Vagina (tissue), 2 donors: ENCODE measurements around the gene LMNTD2. TPM values are rescaled to one million over a fixed set of nuclear protein-coding genes. Genes with fewer than 3 reads are reported as not detected.

Experiments used
- DNase-seq, 2 donors: peaks; one replicate each; pipeline ENCODE4 v3.0.0-alpha.2; 2017; ENCODE audit errors: extremely low spot score in 2 of 2
- H3K27ac ChIP-seq: fragments of 200-600 bp; sonication (generic); one replicate; pipeline ENCODE4 v1.5.1; 2019
- H3K27me3 ChIP-seq: fragments of 200-600 bp; sonication (generic); one replicate; pipeline ENCODE4 v1.5.1; 2019
- H3K36me3 ChIP-seq, 2 donors: fragments of 200-600 bp; sonication (generic); one replicate each; pipeline ENCODE4 v1.5.1; 2017 to 2019
- H3K4me1 ChIP-seq: fragments of 200-600 bp; sonication (generic); one replicate; pipeline ENCODE4 v1.5.1; 2019
- H3K4me3 ChIP-seq, 2 donors: fragments of 200-600 bp; sonication (generic); 1 replicate in 1 of 2; 2 replicates in 1 of 2; pipeline ENCODE4 v1.5.1; 2016 to 2019
- H3K9me3 ChIP-seq: fragments of 200-600 bp; sonication (generic); one replicate; pipeline ENCODE4 v1.5.1; 2019
- CTCF ChIP-seq, 3 experiments: fragments of 450-650 bp in 2 of 3; fragments of 200-600 bp in 1 of 3; sonication (generic) in 1 of 3; IDR thresholded peaks; one replicate each; pipeline ENCODE4 v1.5.1; 2017 to 2019; ENCODE audit warnings: antibody characterized with exemption in 3 of 3, mild to moderate bottlenecking in 2 of 3, moderate library complexity in 2 of 3
- POLR2A ChIP-seq, 2 donors: fragments of 450-650 bp; IDR thresholded peaks; one replicate each; pipeline ENCODE4 v1.6.1; 2017; ENCODE audit warnings: antibody characterized with exemption in 2 of 2, mild to moderate bottlenecking in 2 of 2, moderate library complexity in 2 of 2
- POLR2AphosphoS5 ChIP-seq, 2 donors: sonication (generic); formaldehyde crosslinking; IDR thresholded peaks; one replicate each; pipeline ENCODE4 v1.9.0; 2017; ENCODE audit warnings: antibody characterized with exemption in 2 of 2, mild to moderate bottlenecking in 2 of 2, low read depth in 1 of 2; ENCODE audit not compliant: insufficient read depth in 1 of 2
- intact Hi-C: fragments of 100-400 bp; cut with DNase I; formaldehyde crosslinking; loops from one replicate; pipeline ENCODE4 v1.15.1; 2023
- microRNA counts, 2 donors: library from miRNA; unstranded; fragments of <30 nt; microRNA quantifications; one replicate each; lab custom pipeline; 2016 to 2017
- microRNA-seq: library from miRNA; unstranded; fragments of <30 nt; microRNA quantifications from one replicate; pipeline ENCODE4, GENCODE V29; 2017; ENCODE audit warnings: borderline number of aligned reads, borderline replicate concordance
- small RNA-seq: library from RNA; depleted of rRNA; stranded (forward); fragments of <200 nt; gene quantifications from one replicate; pipeline ENCODE3, GENCODE V24; 2016
- total RNA-seq: library from RNA; depleted of rRNA; stranded (reverse); fragments of >200 nt; gene quantifications from one replicate; pipeline ENCODE4 v1.2.3, GENCODE V29; 2016

The LMNTD2 gene
- total RNA-seq, 1 donor from 2014 or later = 1.7 TPM

GRCh38 chr11:506995-507726, 53.4 kb downstream of the LMNTD2 start, which contains the start of gene RNH1:
TSS of gene RNH1 (minus strand) at chr11:507242. CDS start at chr11:502162, 5,080 bp downstream.
- intact Hi-C loops = no loop called here
- peaks cover 0 to 14% of the 10 kb centered on the region in 2 donors for H3K36me3 ChIP-seq
- DNase-seq = peak; percentile 97 to 100
- TF ChIP-seq POLR2A (IDR thresholded peaks at IDR 0.05) = peak in 1 of 2 donors; percentile 63
- no peak for TF ChIP-seq CTCF (IDR thresholded peaks at IDR 0.05)
- peak in 1 of 2 donors; percentile 65 for TF ChIP-seq POLR2AphosphoS5 (IDR thresholded peaks at IDR 0.05; ENCODE audit: insufficient read depth in 1 of 2, low read depth in 1 of 2)
- no peaks in the 10 kb centered on the region for H3K9me3 ChIP-seq
- peaks cover 51% of the 10 kb centered on the region for H3K4me1 ChIP-seq
- H3K27me3 ChIP-seq = no peaks in the 10 kb centered on the region
- peak within 1 kb of the TSS; percentile 76 to 85 for H3K4me3 ChIP-seq
- H3K27ac ChIP-seq = peak within 1 kb of the TSS; percentile 99

GRCh38 chr11:506238-506994, 54.1 kb downstream of the LMNTD2 start:
- Histone ChIP-seq H3K36me3 (peaks cover 0 to 22% of the 10 kb centered on the region in 2 donors), H3K4me3 (peak overlapping the region; percentile 76 to 85), H3K27me3 (no peaks in the 10 kb centered on the region), H3K4me1 (peaks cover 53% of the 10 kb centered on the region), H3K27ac (peak overlapping the region; percentile 99), H3K9me3 (no peaks in the 10 kb centered on the region)
- DNase-seq = no peak
- intact Hi-C loops = no loop called here
- TF ChIP-seq POLR2A (IDR thresholded peaks at IDR 0.05) (peak in 1 of 2 donors; percentile 70), POLR2AphosphoS5 (IDR thresholded peaks at IDR 0.05; ENCODE audit: insufficient read depth in 1 of 2, low read depth in 1 of 2) (peak; percentile 87 to 98), CTCF (IDR thresholded peaks at IDR 0.05) (no peak)

- intact Hi-C loops = loop anchor here (5.0 kb wide), 1 partner anchor 53 kb away; the partner anchor contains the start of gene PTDSS2
- H3K4me3 ChIP-seq = peak overlapping the region; percentile 50 to 54
- H3K27me3 ChIP-seq = no peaks in the 10 kb centered on the region
- H3K36me3 ChIP-seq = peaks cover 0 to 28% of the 10 kb centered on the region in 2 donors
- no peak for DNase-seq
- H3K4me1 ChIP-seq = peaks cover 53% of the 10 kb centered on the region
- H3K27ac ChIP-seq = peak overlapping the region; percentile 99
- H3K9me3 ChIP-seq = no peaks in the 10 kb centered on the region
- TF ChIP-seq POLR2AphosphoS5 (IDR thresholded peaks at IDR 0.05; ENCODE audit: insufficient read depth in 1 of 2, low read depth in 1 of 2) = no peak
- no peak for TF ChIP-seq POLR2A (IDR thresholded peaks at IDR 0.05)
- TF ChIP-seq CTCF (IDR thresholded peaks at IDR 0.05) = no peak
Observed at GRCh38 chr11:504994-505344, 55.6 kb downstream of the LMNTD2 start.

MicroRNAs within 50 kb of the gene (microRNA counts, 767-probe panel; counts per million panel counts)
- microRNA hsa-miR-210 (lab: Ali Mortazavi, UCI) = 261 to 4,378 counts per million in 2 donors

Small RNA genes within 50 kb of the gene (microRNA-seq; reads per million reads assigned to microRNA genes)
- 886 reads per million, percentile 77 among the genes with 10 or more reads in this experiment for gene MIR210

Small RNA genes within 50 kb of the gene (small RNA-seq; reads per million reads assigned to genes)
- 10.1 reads per million, percentile 93 among the genes with 10 or more reads in this experiment for gene MIR210

Other genes starting within 250 kb of the LMNTD2 start
- 379 TPM for gene IFITM1, start 246.7 kb downstream of the LMNTD2 start, total RNA-seq
- gene IFITM3, start 239.9 kb downstream of the LMNTD2 start, total RNA-seq = 908 TPM
- 15.5 TPM for gene B4GALNT4, start 191.2 kb downstream of the LMNTD2 start, total RNA-seq
- gene PKP3, start 166.5 kb downstream of the LMNTD2 start, total RNA-seq = 117 TPM
- gene SIGIRR, start 145.7 kb downstream of the LMNTD2 start, total RNA-seq = 48.1 TPM
- 12.0 TPM for gene ANO9, start 118.7 kb downstream of the LMNTD2 start, total RNA-seq
- 36.1 TPM for gene PTDSS2, start 110.5 kb downstream of the LMNTD2 start, total RNA-seq
- gene RNH1, start 53.5 kb downstream of the LMNTD2 start, total RNA-seq = 252 TPM
- 53.5 TPM for gene HRAS, start 25.2 kb downstream of the LMNTD2 start, total RNA-seq
- 0.49 TPM for gene LRRC56, start 23.2 kb downstream of the LMNTD2 start, total RNA-seq
- 14.7 TPM for gene RASSF7, start 232 bp upstream of the LMNTD2 start, total RNA-seq
- 26.0 TPM for gene PHRF1, start 15.7 kb upstream of the LMNTD2 start, total RNA-seq
- 18.9 TPM for gene IRF7, start 55.2 kb upstream of the LMNTD2 start, total RNA-seq
- gene CDHR5, start 64.2 kb upstream of the LMNTD2 start, total RNA-seq = not detected
- not detected for gene SCT, start 66.4 kb upstream of the LMNTD2 start, total RNA-seq
- 1.2 TPM for gene DRD4, start 76.5 kb upstream of the LMNTD2 start, total RNA-seq
- gene DEAF1, start 134.5 kb upstream of the LMNTD2 start, total RNA-seq = 33.6 TPM
- 12.8 TPM for gene TMEM80, start 135.1 kb upstream of the LMNTD2 start, total RNA-seq
- gene EPS8L2, start 145.5 kb upstream of the LMNTD2 start, total RNA-seq = 195 TPM
- 158 TPM for gene TALDO1, start 186.7 kb upstream of the LMNTD2 start, total RNA-seq
- 33.4 TPM for gene GATD1, start 216.7 kb upstream of the LMNTD2 start, total RNA-seq
- gene CEND1, start 229.4 kb upstream of the LMNTD2 start, total RNA-seq = 1.7 TPM
- 10.3 TPM for gene SLC25A22, start 237.5 kb upstream of the LMNTD2 start, total RNA-seq
- gene PIDD1, start 244.5 kb upstream of the LMNTD2 start, total RNA-seq = 16.5 TPM
- gene RPLP2, start 249.2 kb upstream of the LMNTD2 start, total RNA-seq = 1,068 TPM